COLO668 (cell line): ENCODE results near the gene ADIPOR1.
"Not testable (repeated sequence)": the region's sequence is repeated elsewhere in the genome, so short reads cannot be mapped to it uniquely, and the experiment has no call there.

Source experiments
- DNase-seq: peaks from one replicate; lab custom pipeline; 2025; ENCODE audit not compliant: unreplicated experiment; lab: John Stamatoyannopoulos, UW

ADIPOR1 gene

GRCh38 chr1:202941372-202941771 is 16.7 kb downstream of the ADIPOR1 start:
- DNase-seq = no peak

- no peak for DNase-seq
These were observed 17.6 kb downstream of the ADIPOR1 start for GRCh38 chr1:202940561-202940960.

GRCh38 chr1:202938287-202938925 is 19.7 kb downstream of the ADIPOR1 start:
- no peak for DNase-seq

GRCh38 chr1:202936409-202936808 is 21.7 kb downstream of the ADIPOR1 start:
- DNase-seq = not testable (repeated sequence)

- DNase-seq = no peak
These were observed 22.3 kb downstream of the ADIPOR1 start for GRCh38 chr1:202935844-202936243.

- DNase-seq = no peak
These were observed 23.4 kb downstream of the ADIPOR1 start for GRCh38 chr1:202934755-202935154.

- no peak for DNase-seq
These were observed 25.6 kb downstream of the ADIPOR1 start for GRCh38 chr1:202932476-202932875.

- peak; percentile 98 for DNase-seq
These were observed 31.3 kb downstream of the ADIPOR1 start, which contains the start of gene KLHL12 for GRCh38 chr1:202926581-202927491. KLHL12 (minus strand) TSS chr1:202927234; CDS start chr1:202925162, 2,072 bp downstream.

- DNase-seq = no peak
These were observed 34.6 kb downstream of the ADIPOR1 start for GRCh38 chr1:202923533-202923932.

- DNase-seq = no peak
These were observed 38.5 kb downstream of the ADIPOR1 start for GRCh38 chr1:202919615-202920014.

- no peak for DNase-seq
These were observed 43.0 kb downstream of the ADIPOR1 start for GRCh38 chr1:202915146-202915545.

- DNase-seq = not testable (repeated sequence)
These were observed 45.6 kb downstream of the ADIPOR1 start for GRCh38 chr1:202912476-202912875.

- DNase-seq = no peak
These were observed 48.6 kb downstream of the ADIPOR1 start for GRCh38 chr1:202909494-202909893.

GRCh38 chr1:202908998-202909397 is 49.1 kb downstream of the ADIPOR1 start:
- no peak for DNase-seq

GRCh38 chr1:202905331-202905730 is 52.8 kb downstream of the ADIPOR1 start:
- DNase-seq = no peak

- not testable (repeated sequence) for DNase-seq
These were observed 54.3 kb downstream of the ADIPOR1 start for GRCh38 chr1:202903808-202904207.

- no peak for DNase-seq
These were observed 56.6 kb downstream of the ADIPOR1 start for GRCh38 chr1:202901555-202901954.

GRCh38 chr1:202892501-202892900 is 65.6 kb downstream of the ADIPOR1 start:
- DNase-seq = no peak
